ENCODE measurements around the gene FNDC3B. TPM values are rescaled to one million over a fixed set of nuclear protein-coding genes. Genes with fewer than 3 reads are reported as not detected.

The FNDC3B gene
- total and polyA plus RNA-seq, 4 donors: 23.3 to 74.2 (median 32.9) TPM

GRCh38 chr3:172073262-172073915 is 34.0 kb downstream of the FNDC3B start:
- no peaks in the 10 kb centered on the region for H3K9me3 ChIP-seq (ENCODE audit: control insufficient read depth in 4 of 4, low read length in 3 of 4)
- H3K4me1 ChIP-seq (ENCODE audit: control insufficient read depth in 4 of 4, insufficient read depth in 4 of 4, low read length in 3 of 4): peaks cover 14 to 76% (median 58%) of the 10 kb centered on the region in 4 donors
- H3K27me3 ChIP-seq (ENCODE audit: control insufficient read depth in 4 of 4, insufficient read depth in 4 of 4, low read length in 3 of 4): no peaks in the 10 kb centered on the region
- H3K4me3 ChIP-seq (ENCODE audit: low read depth in 1 of 3, low read length in 3 of 3): no peak overlapping the region
- H3K27ac ChIP-seq (ENCODE audit: low read depth in 1 of 2, low read length in 2 of 2): peak overlapping the region; percentile 74 to 77
- H3K9ac ChIP-seq (ENCODE audit: low read depth in 1 of 2, low read length in 2 of 2): peak overlapping the region in 1 of 2 donors; percentile 8
- TF ChIP-seq HNF4A (conservative IDR thresholded peaks at IDR 0.05) (peak; percentile 81 to 84), ATF3 (IDR thresholded peaks at IDR 0.05) (no peak), FOXA1 (IDR thresholded peaks at IDR 0.05) (no peak), MAX (IDR thresholded peaks at IDR 0.05) (no peak), RXRA (IDR thresholded peaks at IDR 0.05) (peak; percentile 47 to 48), ZBTB33 (IDR thresholded peaks at IDR 0.05) (no peak), TAF1 (conservative IDR thresholded peaks at IDR 0.05) (no peak), CTCF (IDR thresholded peaks at IDR 0.05; ENCODE audit: low read depth, low read length, missing input control) (peak; percentile 37), FOXA2 (IDR thresholded peaks at IDR 0.05) (no peak), JUND (IDR thresholded peaks at IDR 0.05) (peak in 1 of 2 donors; percentile 31), YY1 (IDR thresholded peaks at IDR 0.05) (peak; percentile 29), REST (IDR thresholded peaks at IDR 0.05) (peak; percentile 69), HNF4G (IDR thresholded peaks at IDR 0.05) (peak; percentile 77), EGR1 (IDR thresholded peaks at IDR 0.05; ENCODE audit: low read depth in 2 of 2) (no peak), NR2F2 (IDR thresholded peaks at IDR 0.05) (no peak), GABPA (IDR thresholded peaks at IDR 0.05 in 1 of 2, conservative IDR thresholded peaks at IDR 0.05 in 1 of 2) (no peak), RAD21 (IDR thresholded peaks at IDR 0.05) (peak; percentile 4 to 67), SP1 (IDR thresholded peaks at IDR 0.05) (peak; percentile 55)
- DNase-seq (ENCODE audit: low spot score): no peak
- H3K36me3 ChIP-seq (ENCODE audit: control insufficient read depth in 4 of 4, insufficient read depth in 3 of 4, low read depth in 1 of 4, low read length in 3 of 4): peaks cover 0 to 2% (median under 1%) of the 10 kb centered on the region in 4 donors
- 37% methylated on average over 5 of the region's 5 CpGs for WGBS

All from liver (tissue), 9 donors.